ENCODE results near the gene UBE2C. TPM values are rescaled to one million over a fixed set of nuclear protein-coding genes. Genes with fewer than 3 reads are reported as not detected.

The UBE2C gene
- total RNA-seq, 1 donor from 2014 or later, result not detected

DNA sequence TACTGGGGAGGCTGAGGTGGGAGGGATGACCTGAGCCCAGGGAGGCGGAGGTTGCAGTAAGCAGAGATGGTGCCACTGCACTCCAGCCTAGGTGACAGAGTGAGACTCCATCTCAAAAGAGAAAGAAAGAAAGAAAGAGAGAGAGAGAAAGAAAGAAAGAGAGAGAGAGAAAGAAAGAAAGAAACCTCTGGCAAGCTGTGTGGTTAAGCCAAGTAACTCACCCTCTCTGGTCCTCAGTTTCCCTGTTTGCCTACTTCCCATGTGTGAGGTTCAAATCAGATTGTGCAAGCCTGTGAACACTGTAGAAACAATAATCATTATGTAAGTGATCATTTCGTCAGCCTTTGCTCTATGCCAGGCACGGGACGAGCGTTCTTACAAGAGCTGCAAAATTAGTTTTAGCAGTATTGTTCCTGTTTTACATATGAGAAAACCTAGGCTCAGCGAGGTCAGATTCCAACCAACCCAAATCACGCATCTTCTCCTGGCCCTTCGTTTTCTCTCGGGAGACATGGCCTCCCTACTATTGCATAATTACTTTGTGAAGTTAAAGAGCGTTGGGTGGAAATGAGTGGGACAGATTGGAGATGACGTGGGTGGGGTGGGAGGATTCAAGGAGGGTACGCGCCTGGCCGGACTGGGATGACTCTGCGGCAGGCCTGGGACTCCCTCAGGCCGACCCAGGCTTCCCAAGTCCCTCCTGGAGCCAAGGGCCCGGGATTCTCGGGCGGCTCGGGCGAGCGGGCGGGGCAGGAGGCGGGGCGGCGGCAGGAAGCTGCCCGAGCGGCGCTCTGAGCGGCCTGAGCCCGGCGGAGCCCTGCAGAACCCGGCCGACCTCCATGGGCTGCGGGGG is 20.8 kb downstream of the UBE2C start, which contains the start of gene SNX21:
Gene SNX21 (plus strand): TSS at position 770 of the 853 bp plus-strand sequence. CDS start 121 bp downstream, outside the sequence.
- peak; percentile 94 for DNase-seq (ENCODE audit: low spot score)

- DNase-seq (ENCODE audit: low spot score), result no peak
Observed at GRCh38 chr20:45833883-45834796, 21.7 kb downstream of the UBE2C start.

DNA sequence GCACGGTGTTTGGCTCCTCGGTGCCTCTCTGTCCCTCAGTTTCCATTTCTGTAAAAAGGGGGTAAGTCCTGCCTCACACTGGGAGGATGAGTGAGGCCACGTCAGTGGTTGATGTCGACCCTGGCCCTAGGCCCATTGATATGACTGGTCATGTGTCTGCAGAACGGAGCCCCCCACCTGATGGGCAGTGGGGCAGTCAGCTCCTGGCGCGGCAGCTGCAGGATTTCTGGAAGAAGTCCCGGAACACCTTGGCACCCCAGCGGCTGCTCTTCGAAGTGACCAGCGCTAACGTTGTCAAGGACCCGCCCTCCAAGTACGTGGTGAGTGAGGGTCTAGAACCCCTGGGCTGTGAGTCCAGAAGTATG is 22.3 kb downstream of the UBE2C start:
- DNase-seq (ENCODE audit: low spot score), result no peak

DNA sequence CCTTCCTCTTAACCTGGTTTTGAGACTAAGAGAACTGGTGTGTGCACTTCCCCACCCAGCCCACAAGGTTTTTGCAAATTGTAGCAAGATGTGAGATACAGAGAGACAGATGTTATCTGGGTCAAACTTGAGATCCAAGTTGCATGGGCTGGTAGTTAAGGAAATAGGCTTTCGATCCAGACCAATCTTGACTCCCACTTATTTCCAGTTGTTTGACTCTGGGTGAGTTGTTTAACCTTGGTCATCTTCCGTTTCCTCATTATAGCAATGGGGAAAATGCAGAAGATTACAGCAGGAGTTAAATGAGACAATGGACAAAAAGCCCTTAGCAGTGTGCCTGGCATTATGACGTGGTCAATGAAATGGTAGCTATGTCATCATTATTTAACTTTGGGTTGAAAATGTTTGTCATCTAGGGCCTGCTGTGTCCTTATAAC is 22.9 kb downstream of the UBE2C start:
- no peak for DNase-seq (ENCODE audit: low spot score)

DNA sequence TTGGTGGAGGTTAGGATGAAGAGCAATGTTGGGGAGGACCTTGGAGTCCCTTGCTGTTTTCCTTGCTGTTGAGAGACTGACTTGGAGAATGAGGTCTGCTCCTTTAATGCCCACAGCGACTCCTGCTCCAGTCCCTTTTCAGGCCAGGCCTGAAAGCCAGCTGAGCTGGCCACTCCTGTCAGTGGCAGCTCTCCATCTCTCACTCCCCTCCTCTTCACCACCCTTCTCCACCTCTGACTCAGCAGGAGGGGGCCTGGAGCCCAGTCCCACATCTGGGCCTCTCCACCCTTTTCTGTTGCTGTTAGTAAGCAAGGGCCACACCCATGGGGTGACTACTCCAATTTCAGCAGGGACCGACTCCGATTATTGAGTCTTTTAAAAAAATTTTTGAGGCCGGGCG is 23.4 kb downstream of the UBE2C start:
- no peak for DNase-seq (ENCODE audit: low spot score)

- no peak for DNase-seq (ENCODE audit: low spot score)
Observed at GRCh38 chr20:45836841-45837240, 24.4 kb downstream of the UBE2C start.

DNA sequence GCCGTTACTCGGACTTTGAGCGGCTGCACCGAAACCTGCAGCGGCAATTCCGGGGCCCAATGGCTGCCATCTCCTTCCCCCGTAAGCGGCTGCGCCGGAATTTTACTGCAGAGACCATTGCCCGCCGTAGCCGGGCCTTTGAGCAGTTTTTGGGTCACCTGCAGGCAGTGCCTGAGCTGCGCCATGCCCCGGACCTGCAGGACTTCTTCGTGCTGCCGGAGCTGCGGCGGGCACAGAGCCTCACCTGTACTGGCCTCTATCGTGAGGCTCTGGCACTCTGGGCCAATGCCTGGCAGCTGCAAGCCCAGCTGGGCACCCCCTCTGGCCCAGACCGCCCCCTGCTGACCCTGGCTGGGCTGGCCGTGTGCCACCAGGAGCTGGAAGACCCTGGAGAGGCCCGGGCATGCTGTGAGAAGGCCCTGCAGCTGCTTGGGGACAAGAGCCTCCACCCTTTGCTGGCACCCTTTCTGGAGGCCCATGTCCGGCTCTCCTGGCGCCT is 28.3 kb downstream of the UBE2C start:
- DNase-seq (ENCODE audit: low spot score), result no peak

DNA sequence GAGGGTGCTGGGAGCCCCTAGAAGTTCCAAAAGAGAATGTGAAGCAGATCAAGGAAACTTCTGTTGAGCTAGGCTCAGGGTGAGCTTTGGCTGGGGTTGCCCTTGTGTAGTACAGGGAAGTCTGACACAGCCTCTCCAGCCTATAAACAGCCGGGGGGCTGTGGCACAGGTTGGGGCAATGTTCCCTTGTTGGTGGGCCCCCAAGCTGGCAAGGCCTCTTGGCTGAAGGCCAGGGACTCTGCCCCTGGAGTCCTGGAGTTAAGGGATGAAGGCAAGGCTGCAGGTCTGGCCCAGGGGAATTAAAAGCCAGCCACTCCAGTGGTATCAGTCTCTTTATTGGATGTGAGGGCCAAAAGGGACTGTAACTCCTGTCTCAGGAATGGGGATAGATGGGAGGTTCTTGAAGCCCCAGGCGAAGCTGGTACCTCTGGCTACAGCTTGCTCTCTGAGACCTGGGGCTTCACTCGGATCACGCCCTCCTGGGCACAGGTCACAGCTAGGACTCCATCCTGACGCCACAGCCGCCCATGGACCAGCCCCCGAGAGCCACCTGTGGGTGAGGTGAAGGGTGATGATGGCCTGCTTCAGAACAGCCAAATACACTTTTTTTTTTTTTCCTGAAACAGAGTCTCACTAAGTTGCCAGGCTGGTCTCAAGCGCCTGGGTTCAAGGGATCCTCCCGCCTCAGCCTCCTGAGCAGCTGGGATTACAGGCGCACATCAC is 29.1 kb downstream of the UBE2C start:
- no peak for DNase-seq (ENCODE audit: low spot score)

DNA sequence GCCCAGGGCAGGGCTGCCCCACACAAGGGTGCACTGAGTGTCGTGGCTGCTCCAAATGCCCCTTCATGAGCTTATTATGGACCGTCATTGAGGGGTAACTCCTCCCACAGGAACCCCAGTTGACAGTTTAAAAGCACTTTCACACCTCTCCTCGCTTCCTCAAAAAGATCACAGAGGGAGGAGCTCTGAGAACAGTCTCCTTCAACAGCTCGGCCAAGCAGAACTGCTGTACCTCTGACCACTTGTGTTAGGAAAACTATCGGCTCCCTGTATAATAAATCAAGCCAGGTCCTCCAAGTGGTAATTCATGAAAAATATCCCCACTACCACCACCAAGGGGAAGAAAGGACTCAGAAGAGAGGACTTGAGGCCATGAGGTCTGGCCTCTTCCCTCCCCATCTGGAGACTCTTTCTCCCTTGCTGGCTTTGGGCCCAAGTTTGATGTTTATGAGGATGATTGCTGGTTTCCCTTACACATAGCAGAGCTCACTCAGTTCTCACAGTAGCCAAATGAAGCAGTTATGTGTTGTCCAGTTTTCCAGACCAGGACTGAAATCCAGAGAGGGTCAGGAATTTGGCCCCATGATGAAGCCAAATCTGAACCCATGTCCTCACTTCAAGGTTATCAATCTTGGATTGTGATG is 29.8 kb downstream of the UBE2C start:
- no peak for DNase-seq (ENCODE audit: low spot score)

DNA sequence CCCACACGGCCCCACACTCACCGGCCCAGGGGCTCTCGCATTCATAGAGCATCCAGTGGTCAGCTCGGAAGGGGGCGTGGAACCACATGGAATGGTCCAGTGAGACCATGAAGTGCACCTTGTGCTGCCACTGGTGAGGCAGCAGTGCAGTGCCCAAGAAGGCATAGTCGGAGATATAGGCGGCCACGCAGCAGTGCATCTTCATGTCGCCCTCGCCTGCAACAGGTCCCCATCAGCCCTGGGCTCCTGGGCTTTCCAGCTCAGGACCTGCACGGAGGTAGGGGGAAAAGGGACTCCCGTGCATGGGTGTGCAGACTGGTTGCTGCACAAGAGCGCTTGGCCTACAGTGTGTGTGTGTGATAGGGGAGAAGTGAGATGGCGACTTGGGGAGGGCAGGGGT is 31.1 kb downstream of the UBE2C start:
- no peak for DNase-seq (ENCODE audit: low spot score)

DNA sequence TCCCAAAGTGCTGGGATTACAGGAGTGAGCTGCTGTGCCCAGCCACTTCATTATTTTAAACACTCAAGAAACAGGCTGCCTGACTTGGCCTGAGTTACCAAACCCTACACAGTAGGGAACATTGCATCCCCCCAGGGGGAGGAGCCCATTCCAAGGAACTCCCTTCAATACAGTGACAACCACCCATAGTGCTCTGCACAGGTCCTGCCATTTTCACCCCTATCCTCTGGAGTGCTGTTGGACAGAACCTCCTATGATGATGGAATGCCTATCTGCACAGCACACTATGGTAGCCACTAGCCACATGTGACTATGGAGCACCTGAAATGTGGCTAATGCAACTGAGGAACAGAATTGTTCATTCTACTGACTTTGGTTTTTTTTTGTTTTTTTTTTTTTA is 33.0 kb downstream of the UBE2C start:
- DNase-seq (ENCODE audit: low spot score), result no peak

DNA sequence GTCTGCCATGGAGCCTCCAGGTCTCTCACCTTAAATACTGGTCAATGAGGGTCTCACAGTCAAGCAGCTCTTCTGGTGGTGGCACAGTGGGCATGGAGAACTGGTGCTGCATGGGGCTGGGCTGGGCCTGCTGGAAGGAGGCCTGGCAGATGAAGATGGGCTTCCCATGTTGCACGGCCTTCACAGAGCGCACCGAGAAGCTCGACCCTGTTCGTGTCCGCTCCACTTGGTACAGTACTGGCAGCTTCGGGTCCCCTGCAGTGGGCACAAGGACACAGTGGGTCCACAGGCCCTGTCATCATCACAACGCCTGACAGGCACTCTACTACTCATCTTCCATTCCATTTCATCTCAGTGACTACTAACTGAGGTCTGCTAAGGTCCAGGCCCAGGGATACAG is 36.0 kb downstream of the UBE2C start:
- DNase-seq (ENCODE audit: low spot score), result no peak

- DNase-seq (ENCODE audit: low spot score), result no peak
Observed at GRCh38 chr20:45848969-45849582, 36.6 kb downstream of the UBE2C start.

DNA sequence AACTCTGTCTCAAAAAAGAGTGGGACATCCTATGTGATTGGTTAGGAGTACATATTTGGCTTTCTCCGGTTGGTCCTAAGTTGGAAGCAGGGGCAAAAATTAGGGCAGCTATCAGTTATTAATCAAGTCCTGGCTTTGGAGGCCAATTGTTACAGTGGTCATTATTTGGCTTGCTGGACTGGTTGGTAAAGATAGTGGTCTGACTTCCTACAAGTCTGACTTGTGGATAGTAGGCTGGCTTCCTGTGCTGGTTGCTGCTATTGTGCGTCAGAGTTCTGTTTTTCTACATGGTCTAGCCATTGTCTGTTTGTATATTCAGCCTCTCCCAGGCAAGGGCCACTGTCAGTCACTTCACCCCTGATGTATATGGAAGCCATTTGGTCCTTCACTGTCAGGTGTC is 37.8 kb downstream of the UBE2C start:
- no peak for DNase-seq (ENCODE audit: low spot score)

DNA sequence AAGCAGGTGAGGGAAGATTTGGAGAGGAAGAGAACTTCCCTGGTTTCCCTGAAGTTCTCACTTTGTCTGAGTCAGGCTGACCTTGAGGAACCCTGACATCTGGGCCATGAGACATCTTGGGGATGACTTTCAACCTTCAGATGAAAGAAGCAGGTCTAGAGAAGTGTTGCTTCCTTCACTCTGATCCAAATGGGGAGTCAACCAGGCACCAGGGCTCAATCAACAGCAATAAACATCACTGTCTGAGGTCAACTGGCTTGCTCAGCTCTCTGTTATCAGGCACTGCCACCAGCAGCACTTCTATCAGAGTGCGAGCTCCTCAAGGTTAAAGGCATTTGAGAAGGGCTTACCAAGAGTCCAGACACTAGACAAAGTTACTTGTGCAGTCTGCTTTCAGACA is 38.5 kb downstream of the UBE2C start:
- DNase-seq (ENCODE audit: low spot score), result no peak

DNA sequence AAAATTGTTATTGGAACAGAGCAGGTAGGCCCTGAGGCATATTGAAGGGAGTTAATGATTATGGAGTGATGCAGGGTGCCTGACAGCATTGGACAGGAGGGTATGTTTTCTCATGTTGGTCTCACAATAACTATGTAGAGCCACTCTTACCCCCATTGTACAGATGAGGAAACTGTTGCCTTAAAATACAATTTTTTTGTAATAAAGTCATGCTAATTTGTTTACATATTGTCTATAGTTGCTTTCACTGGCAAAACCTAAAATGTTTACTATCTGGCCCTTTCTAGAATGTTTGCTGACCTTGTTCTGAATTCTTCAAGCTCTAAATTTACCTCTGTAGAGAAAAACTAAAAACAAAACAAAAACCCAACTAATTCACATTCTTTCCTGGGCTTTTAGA is 39.1 kb downstream of the UBE2C start:
- DNase-seq (ENCODE audit: low spot score), result no peak

DNA sequence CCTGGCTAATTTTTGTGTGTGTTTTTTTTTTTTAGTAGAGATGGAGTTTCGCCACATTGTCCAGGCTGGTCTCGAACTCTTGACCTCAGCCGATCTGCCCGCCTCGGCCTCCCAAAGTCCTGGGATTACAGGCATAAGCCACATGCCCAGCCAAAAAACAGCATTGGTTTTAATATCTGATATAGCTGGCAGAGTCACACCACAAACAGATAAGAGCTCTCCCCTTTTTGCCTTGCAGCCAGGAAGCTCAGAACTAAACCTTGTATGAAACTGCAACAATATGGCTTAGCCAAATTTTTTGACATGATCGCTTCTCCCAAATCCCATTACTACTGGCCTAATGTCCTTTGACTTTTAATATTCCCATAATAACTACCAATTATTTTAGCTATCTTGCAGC is 39.9 kb downstream of the UBE2C start:
- DNase-seq (ENCODE audit: low spot score), result no peak

DNA sequence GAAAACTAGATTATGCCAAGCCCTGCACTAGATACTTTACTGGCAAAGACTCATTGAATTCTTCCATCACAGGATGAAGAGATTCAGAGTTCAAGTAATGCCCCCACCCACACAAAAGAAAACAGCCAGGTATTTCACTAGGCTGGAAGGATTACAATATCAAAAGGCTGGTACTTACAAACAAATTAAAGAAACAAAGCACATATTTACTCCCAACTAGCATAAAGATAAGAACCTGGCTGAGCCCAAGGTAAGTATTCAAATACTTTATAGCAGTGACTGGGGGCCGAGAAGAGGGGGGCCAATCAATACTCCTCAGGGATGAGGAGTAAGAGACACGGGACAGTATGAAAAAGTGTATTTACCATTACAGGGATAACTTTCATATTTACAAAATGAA is 41.0 kb downstream of the UBE2C start:
- no peak for DNase-seq (ENCODE audit: low spot score)

DNA sequence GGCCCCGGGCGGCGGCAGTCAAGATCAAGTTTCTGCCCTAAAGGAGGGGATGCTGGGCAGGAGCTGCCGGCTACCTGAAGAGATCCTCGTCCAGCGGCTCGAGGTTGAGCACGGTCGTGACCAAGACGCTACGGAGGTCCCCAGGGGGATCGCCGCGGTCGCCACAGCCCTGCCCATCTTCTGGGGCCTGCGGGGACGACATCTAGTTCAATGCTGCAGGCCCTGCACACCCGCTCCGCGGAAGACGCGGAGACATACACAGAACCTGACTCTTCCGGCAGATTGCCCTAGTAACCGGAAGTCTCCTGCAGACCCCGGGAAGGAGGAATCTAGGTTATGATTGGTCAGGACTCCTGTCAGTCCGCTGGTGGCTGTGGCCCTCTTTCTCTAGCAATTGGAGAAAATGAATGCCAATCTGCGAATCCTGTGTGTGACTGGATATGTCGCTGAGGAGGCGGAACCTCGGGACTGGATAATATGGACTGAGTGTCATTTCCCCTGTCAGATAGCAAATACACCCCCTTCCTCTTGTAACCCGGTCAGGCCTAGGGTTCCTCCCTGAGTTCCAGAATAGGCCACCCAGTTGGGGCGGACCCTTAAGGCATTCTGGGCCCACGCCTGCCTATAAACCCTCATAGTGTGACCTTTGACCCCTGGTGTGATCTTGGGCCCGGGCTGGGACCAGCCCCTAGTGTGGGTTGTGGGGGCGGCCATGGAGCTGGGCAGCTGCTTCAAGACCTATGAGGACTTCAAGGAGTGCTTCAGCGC is 44.9 kb downstream of the UBE2C start, which contains the start of the genes ACOT8 and ZSWIM3:
Gene ACOT8 (minus strand): TSS at position 279 of the 768 bp plus-strand sequence. CDS start 77 bp downstream, at position 202.
Gene ZSWIM3 (plus strand): TSS at position 501 of the 768 bp plus-strand sequence. CDS start 212 bp downstream, at position 713.
- DNase-seq (ENCODE audit: low spot score), result peak; percentile 93
